Stimulated activated CD8-positive, alpha-beta memory T cell treated with anti-CD3 and anti-CD28 coated beads, Interleukin-12 subunit alpha, Interleukin-12 subunit beta, amount 100 ng/mL, for 24 hours (primary cell): ENCODE results near the gene CHST9.
"Not testable (repeated sequence)": the region's sequence is repeated elsewhere in the genome, so short reads cannot be mapped to it uniquely, and the experiment has no call there.

Source experiments
- DNase-seq: peaks from one replicate; pipeline ENCODE4 v3.0.0-alpha.2; 2020; ENCODE audit errors: extremely low read depth

The CHST9 gene

DNA sequence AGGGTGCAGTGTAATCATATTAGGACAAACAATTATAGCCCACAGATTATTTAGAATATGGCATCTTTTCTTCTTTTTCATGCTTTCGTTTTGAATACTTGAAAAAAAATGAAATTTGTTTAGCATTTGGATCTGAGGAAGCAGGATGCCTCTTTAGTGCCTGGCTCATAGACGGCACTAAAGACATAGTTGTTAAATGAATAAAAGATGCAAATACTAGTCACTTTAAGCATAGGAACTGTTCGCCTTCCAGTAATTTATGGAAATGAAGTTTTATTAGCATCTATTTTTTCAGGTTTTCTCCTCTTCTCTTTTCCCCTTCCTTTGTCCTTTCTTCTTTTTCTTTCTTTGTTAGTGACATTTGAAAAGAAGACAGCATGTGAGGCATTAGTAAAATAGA, 80.4 kb downstream of the CHST9 start:
- DNase-seq, result no peak

DNA sequence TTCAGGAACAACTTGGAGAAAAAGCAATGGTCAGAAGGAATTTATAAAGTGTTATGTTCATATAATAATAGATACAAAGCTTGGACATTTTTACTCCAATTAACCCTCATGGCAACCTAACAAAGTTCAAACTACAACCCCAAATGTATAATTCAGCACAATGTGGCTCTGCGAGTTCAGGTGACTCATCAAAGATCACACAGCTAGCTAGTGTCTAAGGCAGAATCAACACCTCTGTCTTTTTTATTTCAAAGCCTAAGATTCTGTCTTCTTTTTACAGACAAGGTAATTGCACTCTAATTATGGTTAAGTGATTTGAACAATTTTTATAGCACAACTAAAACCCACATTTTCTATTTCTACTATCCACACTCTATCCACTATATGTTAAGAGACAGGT, 90.5 kb downstream of the CHST9 start:
- no peak for DNase-seq

DNA sequence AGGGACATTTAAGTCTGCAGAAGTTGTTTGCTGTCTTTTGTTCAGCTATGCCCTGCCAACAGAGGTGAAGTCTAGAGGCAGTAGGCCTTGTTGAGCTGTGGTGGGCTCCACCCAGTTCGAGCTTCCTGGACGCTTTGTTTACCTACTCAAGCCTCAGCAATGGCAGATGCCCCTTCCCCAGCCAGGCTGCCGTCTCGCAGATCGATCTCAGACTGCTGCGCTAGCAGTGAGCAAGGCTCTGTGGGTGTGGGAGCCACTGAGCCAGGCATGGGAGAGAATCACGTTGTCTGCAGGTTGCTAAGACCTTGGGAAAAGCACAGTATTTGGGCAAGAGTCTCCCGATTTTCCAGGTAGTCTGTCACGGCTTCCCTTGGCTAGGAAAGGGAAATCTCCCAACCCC, 91.8 kb downstream of the CHST9 start:
- DNase-seq, result not testable (repeated sequence)

DNA sequence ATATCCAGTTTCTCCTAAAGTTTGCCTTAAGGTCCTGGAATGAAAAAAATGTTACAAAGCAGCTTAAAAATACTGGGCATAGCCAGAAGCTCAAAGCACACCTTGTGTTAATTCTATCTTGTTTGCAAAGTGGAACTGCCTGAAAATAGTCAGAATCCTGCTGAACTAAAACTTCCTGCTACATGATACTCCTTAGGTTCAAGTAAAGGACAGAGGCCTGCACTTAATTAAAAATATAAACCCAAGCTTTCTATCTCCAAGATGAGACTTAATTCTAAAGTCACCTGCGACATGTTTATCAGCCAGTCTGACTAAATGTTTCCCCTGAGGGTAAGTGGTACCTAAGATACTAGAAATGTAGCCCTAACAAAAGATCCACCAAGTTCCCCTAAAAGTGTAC, 103.4 kb downstream of the CHST9 start:
- no peak for DNase-seq

DNA sequence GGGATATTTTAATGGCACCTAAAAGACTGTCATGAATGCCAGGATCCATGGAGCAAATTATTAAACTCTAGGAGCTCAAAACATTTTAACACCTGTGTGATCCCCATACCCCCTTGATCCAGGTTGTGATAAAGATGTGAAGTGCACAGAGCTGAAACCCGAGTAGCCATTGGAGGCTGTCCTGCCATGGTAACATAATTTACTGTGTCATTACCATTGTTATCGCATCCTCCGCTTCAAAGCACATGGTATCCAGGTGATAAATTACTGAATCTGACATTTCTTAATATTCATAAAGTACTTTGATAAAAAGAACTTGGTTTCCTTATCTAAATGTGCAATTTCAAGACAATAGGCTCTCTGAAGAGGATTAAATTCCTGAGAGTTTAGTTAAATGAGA, 109.3 kb downstream of the CHST9 start:
- no peak for DNase-seq

DNA sequence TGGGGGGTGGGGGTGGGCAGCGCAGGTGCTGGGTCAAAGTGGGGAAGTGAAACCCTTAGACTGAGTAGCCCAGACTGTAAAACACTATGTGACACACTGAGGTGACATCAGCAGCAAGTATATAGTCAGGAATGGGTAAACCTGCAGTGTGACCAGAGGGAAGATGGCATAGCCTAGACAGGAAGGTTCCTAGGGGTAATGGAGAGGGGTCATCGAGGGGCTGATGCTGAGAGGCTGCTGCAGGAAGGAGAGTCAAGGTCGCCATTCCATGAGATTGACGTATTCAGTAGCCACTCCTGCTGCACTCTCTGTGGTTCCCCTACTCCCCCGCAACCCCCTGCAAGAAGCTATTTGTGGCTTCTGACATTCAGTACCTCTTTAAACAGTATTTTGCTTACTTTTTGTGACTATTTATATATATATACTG, 111.7 kb downstream of the CHST9 start:
- DNase-seq, result no peak

DNA sequence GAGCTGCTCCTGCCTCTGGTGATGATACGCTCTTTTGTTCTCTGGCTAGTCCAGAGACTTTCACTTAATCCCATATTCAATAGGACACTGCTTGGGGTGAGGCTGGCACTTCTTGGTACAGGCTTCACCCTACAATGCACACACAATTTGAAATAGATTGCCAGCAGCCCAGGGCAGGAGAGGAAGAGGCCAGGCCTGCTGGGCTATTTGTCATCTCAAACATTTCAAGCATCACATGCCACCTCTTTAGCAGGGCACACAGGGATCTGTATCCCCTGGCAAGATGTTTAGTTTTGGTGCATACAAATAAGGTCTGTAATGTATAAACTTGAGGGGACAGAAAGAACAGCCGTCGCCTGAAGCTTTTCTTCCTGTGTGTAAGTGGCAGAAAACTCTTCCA, 120.4 kb downstream of the CHST9 start:
- DNase-seq, result no peak

DNA sequence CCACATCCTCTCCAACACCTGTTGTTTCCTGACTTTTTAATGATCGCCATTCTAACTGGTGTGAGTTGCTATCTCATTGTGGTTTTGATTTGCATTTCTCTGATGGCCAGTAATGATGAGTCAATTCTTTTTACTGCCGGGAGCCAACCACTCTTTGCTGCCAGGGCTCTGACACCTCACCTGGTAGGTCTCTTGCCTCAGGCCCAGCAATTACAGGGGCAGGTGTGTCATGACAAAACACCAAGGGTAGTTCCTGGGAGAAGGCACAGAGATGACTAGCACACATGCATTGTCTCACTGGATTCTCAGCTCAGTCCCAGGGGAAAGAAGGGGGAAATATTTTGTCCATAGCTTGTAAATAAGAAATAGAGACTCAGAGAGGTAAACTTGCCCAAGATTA, 122.3 kb downstream of the CHST9 start:
- no peak for DNase-seq

DNA sequence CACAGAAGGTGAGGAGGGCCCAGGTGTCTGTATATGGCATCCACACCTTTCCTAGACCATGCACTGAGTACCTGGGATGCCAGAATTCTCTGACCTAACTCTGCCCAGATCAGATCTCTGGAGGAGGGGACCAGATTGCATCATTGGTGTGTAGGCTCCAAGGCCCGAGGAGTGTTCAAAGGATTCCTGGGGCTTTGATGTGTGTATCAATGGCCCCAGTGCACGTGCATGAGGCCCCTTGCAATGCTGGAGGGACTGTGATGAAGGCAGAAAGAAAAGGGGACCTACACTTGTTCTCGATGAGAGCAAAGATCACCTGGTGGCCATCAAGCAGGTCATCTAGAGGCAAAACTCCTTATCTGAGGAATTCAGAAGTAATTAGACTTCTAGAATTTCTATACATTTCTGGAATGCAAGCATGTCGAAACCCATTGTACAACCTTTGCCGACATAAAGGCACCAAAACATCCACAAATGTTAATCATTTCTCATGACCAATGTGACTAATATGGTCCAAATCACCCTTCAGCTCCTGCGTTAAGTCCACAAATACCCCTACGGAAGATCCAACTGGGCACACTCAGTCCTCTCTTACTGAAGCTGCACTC, 123.5 kb downstream of the CHST9 start:
- DNase-seq, result no peak

DNA sequence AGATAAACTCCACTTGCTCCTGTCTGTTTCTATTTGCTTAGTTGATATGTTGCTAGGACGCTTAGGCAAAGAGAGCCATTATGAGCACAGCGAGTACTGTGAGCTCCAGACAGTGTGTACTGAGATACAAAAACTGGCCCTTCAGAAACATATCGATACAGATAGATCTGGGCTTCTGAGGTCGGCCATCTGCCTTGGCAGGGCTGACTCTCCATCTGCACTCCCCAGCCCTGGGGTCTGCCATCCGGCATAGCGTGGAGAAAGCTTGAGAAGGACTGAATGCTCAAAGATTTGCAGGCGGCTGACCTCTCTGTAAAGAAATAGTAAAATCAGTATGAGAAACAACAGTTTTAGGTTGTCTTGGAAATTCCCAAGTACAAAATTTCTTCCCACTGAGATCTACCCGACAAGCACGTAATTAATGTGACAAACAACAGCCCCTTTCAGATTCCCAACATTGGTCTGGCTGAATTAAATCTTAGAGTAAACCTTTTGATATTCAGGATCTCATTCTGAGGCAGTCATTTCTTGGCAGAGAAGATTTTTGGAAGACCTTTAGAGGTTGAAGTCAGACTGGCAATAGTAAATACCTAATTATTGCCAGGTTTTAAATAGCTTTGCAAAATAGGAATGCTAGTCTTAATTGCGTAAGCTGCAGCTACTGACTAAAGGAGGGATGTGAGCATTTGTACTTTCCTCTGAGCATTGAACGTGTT, 127.4 kb downstream of the CHST9 start:
- no peak for DNase-seq

DNA sequence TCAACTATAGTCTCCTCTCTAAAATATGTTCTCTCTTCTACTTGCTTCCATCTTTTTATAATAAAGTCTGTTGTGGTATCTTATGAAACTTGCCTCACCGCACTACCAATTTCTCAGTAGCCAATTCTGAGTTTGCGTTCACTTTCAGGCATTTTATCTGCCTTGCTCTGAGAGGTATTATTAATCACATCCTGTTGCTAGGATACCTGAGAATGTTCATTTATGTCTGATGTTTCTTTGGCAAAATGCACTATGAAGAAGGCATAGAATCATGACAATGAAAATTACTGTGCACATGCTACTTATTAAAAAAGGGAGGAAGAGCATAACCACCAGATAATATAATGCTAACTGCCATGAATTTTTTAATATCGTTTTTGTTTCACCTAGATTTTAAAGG, 130.2 kb downstream of the CHST9 start:
- DNase-seq, result no peak

DNA sequence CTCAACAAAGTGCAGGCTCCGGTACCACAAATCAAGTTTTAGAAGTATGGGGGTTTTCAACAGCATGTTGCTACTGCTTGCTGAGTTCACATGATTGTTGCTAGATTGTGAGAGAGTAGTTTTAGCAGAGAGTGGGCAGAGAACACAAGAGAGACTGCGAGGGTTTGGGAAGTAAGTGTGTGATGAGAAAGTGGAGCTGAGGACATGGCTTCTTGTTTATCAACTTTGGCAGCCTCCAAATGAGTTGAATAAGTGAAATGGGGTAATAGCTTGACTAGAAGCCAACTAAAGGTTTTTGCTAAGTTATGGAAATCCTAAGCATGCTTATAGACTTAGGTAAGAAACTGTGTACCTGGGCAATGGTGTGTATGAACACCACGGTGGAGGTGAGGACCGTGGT, 135.1 kb downstream of the CHST9 start:
- DNase-seq, result no peak

DNA sequence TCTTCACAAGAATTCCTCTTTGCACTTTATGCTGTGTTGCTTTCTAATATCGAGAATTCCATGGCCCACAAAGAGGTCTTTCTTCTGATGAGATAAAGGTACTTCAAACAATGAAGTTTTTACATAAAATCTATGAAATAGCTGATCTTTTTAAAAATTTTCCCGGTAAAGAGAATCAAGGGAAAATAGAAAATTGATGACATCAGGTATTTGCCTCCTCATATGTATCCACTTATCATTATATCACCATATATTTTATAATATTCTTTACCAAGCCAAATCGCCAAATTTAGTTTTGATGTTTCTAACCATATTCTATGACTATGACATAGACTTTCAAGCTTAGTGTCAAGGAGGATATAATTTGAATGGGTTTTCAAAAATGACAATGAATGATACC, 139.8 kb downstream of the CHST9 start:
- DNase-seq, result no peak

DNA sequence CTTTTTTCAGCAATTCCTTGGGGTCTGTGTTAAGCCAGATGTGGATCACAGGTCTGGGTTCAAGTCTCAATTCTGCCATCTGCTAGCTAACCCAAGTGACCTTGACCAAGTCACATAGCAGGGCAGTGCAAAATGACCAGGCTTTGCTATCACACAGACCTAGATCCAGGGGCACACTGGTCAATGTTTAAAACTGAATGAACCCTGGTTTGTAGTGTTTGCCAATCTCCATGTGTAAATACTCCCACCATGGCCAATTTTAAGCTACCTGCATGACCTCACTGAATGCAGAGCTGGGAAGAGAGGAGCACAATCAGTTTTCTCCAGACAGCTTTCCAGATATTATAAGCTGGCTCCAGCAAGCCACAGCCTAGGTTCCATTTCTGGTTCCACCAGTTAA, 142.9 kb downstream of the CHST9 start:
- DNase-seq, result no peak

DNA sequence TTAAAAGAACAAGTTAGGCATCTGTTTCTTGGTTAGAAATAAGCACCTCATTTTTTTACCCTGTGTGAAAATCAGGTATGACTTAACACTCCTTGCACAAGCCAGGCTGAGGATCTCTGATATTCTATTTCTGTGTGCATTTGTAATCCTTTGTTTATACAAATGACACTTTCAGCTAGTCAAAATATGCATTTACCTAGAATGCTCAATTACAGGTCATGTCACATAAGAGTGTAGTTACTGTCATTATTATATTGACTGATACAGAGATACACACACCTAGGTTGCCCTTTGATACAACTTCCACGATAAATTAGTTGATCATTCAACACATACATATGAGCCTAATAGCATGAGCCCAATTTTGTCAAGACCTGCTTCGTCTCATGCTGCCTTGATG, 144.3 kb downstream of the CHST9 start:
- DNase-seq, result no peak

DNA sequence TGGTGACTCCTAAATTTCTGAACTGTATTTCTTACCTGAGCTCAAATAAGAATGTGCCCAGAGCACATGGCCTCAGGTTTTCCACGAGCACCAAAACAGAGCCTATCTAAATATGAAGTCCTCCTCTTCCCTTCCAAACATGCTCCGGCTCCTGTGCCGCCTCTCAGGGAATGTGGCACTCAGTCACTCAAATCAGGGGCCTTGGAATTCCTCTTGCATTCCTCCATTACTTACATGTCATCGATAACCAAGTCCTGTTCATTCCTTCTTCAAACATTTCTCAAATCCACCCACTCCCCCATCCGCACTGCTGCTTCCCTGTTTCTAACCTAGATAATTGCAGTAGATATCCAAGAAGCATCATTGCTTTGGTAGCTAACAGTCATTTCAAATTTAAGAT, 151.4 kb downstream of the CHST9 start:
- DNase-seq, result no peak

DNA sequence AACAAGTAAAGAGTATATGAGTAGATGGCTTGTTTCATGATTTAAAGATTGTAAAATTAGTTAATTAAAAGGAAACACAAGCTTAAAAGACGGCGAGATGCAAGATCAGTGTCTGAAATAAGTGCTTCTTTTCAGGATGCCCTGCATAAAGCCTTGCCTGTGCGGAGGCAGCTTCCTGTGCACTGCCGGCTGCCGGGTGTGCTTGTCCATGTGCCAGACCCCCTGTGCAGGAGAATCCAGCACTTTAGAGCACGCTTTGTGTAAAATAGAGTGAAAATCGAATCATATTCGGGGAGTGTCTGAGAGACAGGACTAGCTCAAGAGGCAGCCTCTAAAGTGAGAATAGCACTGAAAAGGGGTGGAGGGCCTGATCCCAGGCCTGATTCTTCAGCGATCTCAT, 154.7 kb downstream of the CHST9 start:
- DNase-seq, result no peak

DNA sequence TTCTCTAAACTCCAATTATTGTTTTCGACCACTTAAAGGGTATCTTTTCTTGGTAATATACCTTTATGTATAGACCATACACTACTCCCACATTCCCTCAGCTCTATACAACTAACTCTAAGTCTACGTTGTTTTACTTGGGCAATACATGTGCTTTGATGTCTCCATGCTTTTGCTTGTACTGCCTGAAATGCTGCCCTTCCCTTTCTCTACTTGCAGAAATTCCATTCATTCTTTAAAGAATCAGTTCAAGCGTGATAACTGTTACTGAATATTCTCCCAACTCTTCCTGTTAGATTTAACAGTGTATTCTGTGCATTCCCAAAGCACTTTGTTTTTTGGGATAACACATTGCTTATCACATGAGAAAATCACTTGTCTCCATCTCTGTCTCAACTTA, 162.6 kb downstream of the CHST9 start:
- no peak for DNase-seq

DNA sequence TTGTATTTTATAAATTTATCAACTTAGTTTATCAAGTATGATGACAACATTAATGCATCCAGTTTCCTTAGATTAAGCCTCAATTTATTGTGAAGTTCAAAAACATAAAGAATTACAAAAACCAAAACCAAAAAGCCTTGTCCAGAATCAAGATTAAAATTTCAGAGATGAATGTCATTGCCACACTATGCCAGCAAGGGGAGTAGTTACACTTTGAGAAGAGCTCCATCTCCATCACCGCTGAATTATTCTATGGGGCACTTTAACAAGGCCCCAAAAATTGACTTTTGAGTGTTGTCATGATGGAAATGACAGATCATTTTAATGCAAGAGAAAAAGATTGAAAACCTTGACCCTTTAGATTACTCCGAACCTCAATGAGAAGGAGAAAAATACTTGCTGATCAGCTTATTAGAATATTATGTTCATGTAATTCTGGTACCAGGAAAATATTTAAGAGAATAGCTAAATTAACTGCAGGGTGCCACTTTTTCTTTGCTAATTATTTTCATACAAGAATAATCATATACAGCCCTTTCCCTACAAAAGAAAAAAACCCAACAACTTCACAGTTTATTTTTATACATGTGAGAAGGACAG, 167.1 kb downstream of the CHST9 start:
- no peak for DNase-seq

DNA sequence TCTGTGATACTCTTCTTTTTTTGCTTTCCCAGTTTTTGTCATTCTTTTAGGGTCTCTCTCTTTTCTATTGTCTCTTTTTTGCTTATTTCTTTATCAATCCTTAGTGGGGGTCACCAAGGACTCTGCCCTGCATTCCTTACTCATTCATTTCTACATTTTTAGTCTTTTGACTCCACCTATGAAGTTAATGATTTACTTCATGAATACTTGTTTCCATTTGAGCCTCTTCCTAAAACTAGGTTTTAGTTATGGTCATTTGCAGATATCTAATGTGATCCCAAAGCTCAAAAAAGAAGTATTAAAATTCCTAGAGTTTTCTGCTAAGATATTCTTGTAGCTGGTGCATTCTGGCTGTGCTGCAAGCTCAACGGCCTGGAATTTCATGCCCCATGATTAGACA, 170.3 kb downstream of the CHST9 start:
- DNase-seq, result no peak

DNA sequence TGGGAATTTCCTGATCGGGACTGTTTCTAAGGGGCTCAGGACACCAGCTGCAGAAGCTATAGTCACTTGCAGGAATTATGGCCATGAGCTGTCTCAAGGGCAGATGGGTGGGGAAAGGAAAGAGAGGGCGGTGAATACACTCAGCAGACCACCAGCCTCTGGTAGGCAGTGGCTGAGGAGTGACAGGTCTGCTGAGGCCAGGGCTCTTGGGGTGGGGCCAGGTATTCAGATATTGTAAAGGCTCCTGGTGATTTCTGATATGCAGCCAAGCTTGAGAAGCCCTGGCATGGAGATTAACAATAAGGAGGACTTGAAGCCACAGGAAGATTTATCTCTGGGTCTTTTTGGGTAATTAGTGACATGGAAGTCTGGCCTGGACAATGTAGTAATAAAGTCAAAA, 174.3 kb downstream of the CHST9 start:
- DNase-seq, result no peak

DNA sequence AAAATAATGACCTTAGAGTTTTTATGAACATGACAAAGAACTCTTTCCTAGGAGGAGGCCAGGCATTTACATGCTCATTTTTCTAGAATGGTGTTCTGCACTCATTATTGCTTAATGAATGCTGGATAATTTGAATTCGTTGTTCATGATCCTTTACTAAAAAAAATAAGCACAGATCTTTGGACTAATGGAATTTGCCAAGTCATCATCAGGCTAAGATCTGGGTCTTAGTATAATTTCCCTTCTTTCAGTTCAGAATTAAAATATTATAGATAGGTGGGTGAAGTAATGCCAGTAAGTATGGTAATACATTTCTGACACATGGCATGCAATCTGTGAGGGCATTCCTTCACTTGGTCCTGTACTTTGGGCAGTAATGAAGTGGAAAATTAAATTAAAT, 175.8 kb downstream of the CHST9 start:
- no peak for DNase-seq

DNA sequence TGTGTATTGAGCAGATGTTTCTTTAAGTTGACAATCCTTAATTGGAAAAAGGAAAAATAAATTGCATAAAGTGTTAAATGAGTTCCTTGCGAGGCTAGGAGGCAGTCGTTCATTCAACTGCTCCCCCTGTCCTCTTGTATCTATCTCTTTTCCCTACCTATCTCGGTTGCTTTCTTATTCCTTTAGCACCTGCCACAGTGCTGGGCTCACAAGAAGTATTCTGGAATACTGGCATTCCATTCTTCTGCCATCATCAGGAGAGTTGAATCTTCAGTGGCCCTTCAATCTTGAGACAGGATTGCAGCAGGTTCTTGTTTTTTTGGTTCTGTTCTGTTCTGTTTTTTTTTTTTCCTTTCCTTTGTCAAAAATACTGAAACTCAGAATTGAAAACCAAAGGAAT, 176.5 kb downstream of the CHST9 start:
- no peak for DNase-seq

DNA sequence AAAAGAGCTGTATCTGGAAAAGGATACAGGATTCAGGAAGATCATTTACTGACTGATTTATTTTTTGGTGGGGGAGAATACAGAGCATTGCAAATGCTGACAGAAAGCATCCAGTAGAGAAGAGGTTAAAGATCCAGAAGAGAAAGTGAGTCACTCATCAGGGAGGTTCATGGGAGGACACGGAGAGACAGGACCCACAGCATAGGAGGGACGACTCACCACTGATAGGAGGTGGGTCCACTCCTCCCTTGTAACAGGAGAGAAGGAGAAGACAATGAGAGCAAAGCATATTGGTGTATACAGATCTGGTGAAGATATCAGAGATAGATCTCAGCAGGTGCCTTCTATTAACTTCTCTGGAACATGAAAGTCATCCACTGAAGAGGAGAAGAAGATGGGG, 177.2 kb downstream of the CHST9 start:
- DNase-seq, result no peak
